Fibroblast of lung (primary cell): ENCODE measurements around the gene UBXN6. TPM values are rescaled to one million over a fixed set of nuclear protein-coding genes. Genes with fewer than 3 reads are reported as not detected.

Experiments
- DNase-seq, 2 donors: peaks; one replicate each; pipeline versions ENCODE4 v3.0.0 to v3.0.0-alpha.2; 2010; ENCODE audit warnings: low read depth in 2 of 2
- H2AFZ ChIP-seq: 2 replicates; pipeline ENCODE4 v1.5.1; 2012; ENCODE audit warnings: low read length, control low read depth, inconsistent platforms
- H3K27ac ChIP-seq: 2 replicates; pipeline ENCODE4 v1.5.1; 2011; ENCODE audit warnings: low read length, control low read depth; ENCODE audit not compliant: insufficient read depth
- H3K27me3 ChIP-seq: 2 replicates; pipeline ENCODE4 v1.5.1; 2011; ENCODE audit warnings: mild to moderate bottlenecking, low read length; ENCODE audit not compliant: control insufficient read depth, insufficient read depth
- H3K36me3 ChIP-seq: 2 replicates; pipeline ENCODE4 v1.5.1; 2011; ENCODE audit warnings: low read length; ENCODE audit not compliant: control insufficient read depth, insufficient read depth
- H3K4me1 ChIP-seq: 2 replicates; pipeline ENCODE4 v1.5.1; 2011; ENCODE audit warnings: low read length; ENCODE audit not compliant: control insufficient read depth, insufficient read depth; ENCODE audit errors: extremely low read depth
- H3K4me2 ChIP-seq: 2 replicates; pipeline ENCODE4 v1.5.1; 2011; ENCODE audit warnings: low read length, control low read depth; ENCODE audit not compliant: insufficient read depth; ENCODE audit errors: extremely low read depth
- H3K4me3 ChIP-seq, 4 experiments: fragments of 200-600 bp in 1 of 4; sonication (generic) in 1 of 4; replicated peaks in 1 of 4; 2 replicates each; pipeline ENCODE4 v1.5.1; 2011 to 2016; ENCODE audit warnings: low read length in 4 of 4, low read depth in 3 of 4, mild to moderate bottlenecking in 3 of 4, control low read depth in 2 of 4, inconsistent platforms in 1 of 4, mixed read lengths in 1 of 4; ENCODE audit not compliant: insufficient read depth in 1 of 4; ENCODE audit errors: control extremely low read depth in 1 of 4
- H3K79me2 ChIP-seq: 2 replicates; pipeline ENCODE4 v1.5.1; 2012; ENCODE audit warnings: mild to moderate bottlenecking, low read length, inconsistent platforms; ENCODE audit not compliant: control insufficient read depth, insufficient read depth
- H3K9ac ChIP-seq: 2 replicates; pipeline ENCODE4 v1.5.1; 2011; ENCODE audit warnings: mild to moderate bottlenecking, low read length, control low read depth; ENCODE audit not compliant: insufficient read depth
- H3K9me3 ChIP-seq: 2 replicates; pipeline ENCODE4 v1.5.1; 2012; ENCODE audit warnings: low read depth, low read length; ENCODE audit not compliant: control insufficient read depth, insufficient read depth
- H4K20me1 ChIP-seq: 2 replicates; pipeline ENCODE4 v1.5.1; 2011; ENCODE audit warnings: low read length; ENCODE audit not compliant: control insufficient read depth, insufficient read depth; ENCODE audit errors: extremely low read depth
- CTCF ChIP-seq, 2 donors: IDR thresholded peaks in 1 of 2; conservative IDR thresholded peaks in 1 of 2; 1 replicate in 1 of 2; 2 replicates in 1 of 2; pipeline ENCODE4 v1.5.1; 2011 to 2012; ENCODE audit warnings: low read length in 2 of 2, control low read depth in 1 of 2, inconsistent platforms in 1 of 2, low read depth in 1 of 2, mild to moderate bottlenecking in 1 of 2
- EZH2 ChIP-seq: IDR thresholded peaks from 2 replicates; pipeline ENCODE4 v1.5.1; 2012; ENCODE audit warnings: low read length, control low read depth, mild to moderate bottlenecking; ENCODE audit errors: missing control alignments
- polyA plus RNA-seq, 2 donors: library from polyadenylated mRNA; depleted of rRNA in 1 of 2; stranded (reverse) in 1 of 2; unstranded in 1 of 2; fragments of >200 nt; gene quantifications; 2 replicates each; pipeline ENCODE4 v1.2.1, GENCODE V29; 2011 to 2012; ENCODE audit warnings: missing spikeins in 1 of 2
- total RNA-seq: library from RNA; depleted of rRNA; stranded (reverse); fragments of >200 nt; gene quantifications from 2 replicates; pipeline ENCODE4 v1.2.1, GENCODE V29; 2014

Gene UBXN6
- total and polyA plus RNA-seq, 2 donors (not counting 1 experiment from before 2014, with no cell fraction given), result 49.1 to 114 TPM

- peak within 1 kb of the TSS; percentile 80 to 90 (median 86) for H3K4me3 ChIP-seq
- H3K27ac ChIP-seq, result peak within 1 kb of the TSS; percentile 77
- no peaks in the 10 kb centered on the region for H4K20me1 ChIP-seq
- H3K36me3 ChIP-seq, result peaks cover 9% of the 10 kb centered on the region
- no peaks in the 10 kb centered on the region for H3K9me3 ChIP-seq
- TF ChIP-seq EZH2, result no peak
- no peak for TF ChIP-seq CTCF (conservative IDR thresholded peaks at IDR 0.05 in 1 of 2, IDR thresholded peaks at IDR 0.05 in 1 of 2; ENCODE audit: low read depth in 1 of 2, low read length in 2 of 2)
- peaks cover 30% of the 10 kb centered on the region for H3K79me2 ChIP-seq
- H2AFZ ChIP-seq, result peak within 1 kb of the TSS; percentile 81
- H3K9ac ChIP-seq, result peak within 1 kb of the TSS; percentile 66
- no peak for DNase-seq
- H3K4me2 ChIP-seq, result peak within 1 kb of the TSS; percentile 98
- no peaks in the 10 kb centered on the region for H3K4me1 ChIP-seq
- no peaks in the 10 kb centered on the region for H3K27me3 ChIP-seq
Observed at GRCh38 chr19:4472174-4472974, 14.8 kb upstream of the UBXN6 start, which contains the start of gene HDGFL2. HDGFL2 (plus strand) TSS chr19:4472297; CDS start chr19:4472351, 54 bp downstream.

GRCh38 chr19:4471403-4472173 lies 14.0 kb upstream of the UBXN6 start:
- peaks cover 30% of the 10 kb centered on the region for H3K79me2 ChIP-seq
- TF ChIP-seq CTCF (conservative IDR thresholded peaks at IDR 0.05 in 1 of 2, IDR thresholded peaks at IDR 0.05 in 1 of 2; ENCODE audit: low read depth in 1 of 2, low read length in 2 of 2) (no peak), EZH2 (no peak)
- peak overlapping the region; percentile 61 for H3K9ac ChIP-seq
- H3K9me3 ChIP-seq, result no peaks in the 10 kb centered on the region
- no peaks in the 10 kb centered on the region for H3K27me3 ChIP-seq
- H3K36me3 ChIP-seq, result peaks cover 4% of the 10 kb centered on the region
- no peaks in the 10 kb centered on the region for H4K20me1 ChIP-seq
- H2AFZ ChIP-seq, result peak overlapping the region; percentile 81
- H3K4me3 ChIP-seq, result peak overlapping the region; percentile 39 to 85 (median 54)
- peak; percentile 100 for DNase-seq
- H3K4me1 ChIP-seq, result no peaks in the 10 kb centered on the region
- peak overlapping the region; percentile 77 for H3K27ac ChIP-seq
- H3K4me2 ChIP-seq, result peak overlapping the region; percentile 74

- Histone ChIP-seq H2AFZ (no peak overlapping the region), H3K9ac (no peak overlapping the region), H3K27me3 (no peaks in the 10 kb centered on the region), H3K4me3 (no peak overlapping the region), H3K9me3 (no peaks in the 10 kb centered on the region), H3K27ac (no peak overlapping the region), H3K36me3 (no peaks in the 10 kb centered on the region), H4K20me1 (no peaks in the 10 kb centered on the region), H3K79me2 (peaks cover 4% of the 10 kb centered on the region), H3K4me2 (no peak overlapping the region), H3K4me1 (no peaks in the 10 kb centered on the region)
- TF ChIP-seq CTCF (conservative IDR thresholded peaks at IDR 0.05 in 1 of 2, IDR thresholded peaks at IDR 0.05 in 1 of 2; ENCODE audit: low read depth in 1 of 2, low read length in 2 of 2), result no peak
- no peak for DNase-seq
Observed at GRCh38 chr19:4467835-4468234, 10.2 kb upstream of the UBXN6 start.
